ENCODE data around the gene ITLN1.
"Not testable (repeated sequence)": the region's sequence is repeated elsewhere in the genome, so short reads cannot be mapped to it uniquely, and the experiment has no call there.

Gene ITLN1

GRCh38 chr1:160882582-160882981, 2.4 kb downstream of the ITLN1 start:
- no peak for FAIRE-seq

- FAIRE-seq = not testable (repeated sequence)
These were observed 3.7 kb downstream of the ITLN1 start for GRCh38 chr1:160881264-160881663.

GRCh38 chr1:160880216-160880615, 4.8 kb downstream of the ITLN1 start:
- FAIRE-seq = no peak

GRCh38 chr1:160879056-160879455, 5.9 kb downstream of the ITLN1 start:
- no peak for FAIRE-seq

DNA sequence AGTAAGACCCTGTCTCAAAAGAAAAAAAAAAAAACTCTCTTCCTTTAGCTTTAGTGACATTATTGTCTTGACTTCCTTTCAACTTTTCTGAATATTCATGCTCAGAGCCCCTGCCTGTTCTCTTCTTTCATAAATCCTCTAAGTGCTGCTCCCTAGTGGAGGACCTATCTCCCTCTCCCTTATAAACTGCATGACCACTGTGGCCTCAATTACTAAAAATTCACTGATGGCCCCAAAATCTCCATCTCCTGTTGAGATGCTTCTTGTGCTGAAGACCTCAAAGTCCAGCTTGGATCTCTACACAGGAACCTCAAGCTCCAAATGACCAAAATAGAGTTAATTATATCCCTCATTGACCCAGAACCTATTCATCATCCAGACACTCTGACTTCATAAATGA, 7.8 kb downstream of the ITLN1 start:
- no peak for FAIRE-seq

GRCh38 chr1:160876311-160876710, 8.7 kb downstream of the ITLN1 start:
- FAIRE-seq = no peak

DNA sequence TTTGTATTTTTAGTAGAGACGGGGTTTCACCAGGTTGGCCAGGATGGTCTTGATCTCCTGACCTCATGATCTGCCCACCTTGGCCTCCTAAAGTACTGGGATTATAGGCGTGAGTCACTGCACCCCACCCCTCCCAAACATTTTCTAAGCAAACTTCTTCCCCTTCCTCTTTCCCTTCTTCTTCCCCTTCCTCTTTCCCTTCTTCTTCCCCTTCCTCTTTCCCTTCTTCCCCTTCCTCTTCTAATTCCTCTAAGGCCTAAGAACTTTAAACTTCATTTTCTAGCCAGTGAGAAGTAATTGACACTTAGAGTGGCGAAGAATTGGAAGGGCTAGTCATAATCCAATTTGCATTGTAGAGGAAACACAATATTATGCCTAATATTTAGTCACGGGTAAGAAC, 9.4 kb downstream of the ITLN1 start:
- not testable (repeated sequence) for FAIRE-seq

DNA sequence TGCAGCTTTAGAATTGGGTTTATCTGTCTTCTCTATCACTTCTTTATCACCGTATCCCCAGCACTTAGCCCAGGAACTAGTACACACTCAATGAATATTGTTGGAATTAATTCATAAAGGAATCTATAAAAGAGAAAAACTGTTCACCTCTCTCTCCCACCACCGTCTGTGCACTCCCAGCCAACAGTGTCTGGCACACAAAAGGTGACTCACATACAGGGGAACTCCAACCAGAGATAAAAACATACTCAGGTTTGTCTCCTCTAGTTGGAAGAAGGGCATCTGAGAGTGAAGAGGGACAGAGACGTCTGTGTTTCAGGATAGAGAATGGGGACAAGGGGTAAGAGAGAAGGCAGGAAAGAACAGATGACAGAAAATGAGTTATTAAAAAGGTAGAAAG, 10.0 kb downstream of the ITLN1 start:
- no peak for FAIRE-seq

- no peak for FAIRE-seq
These were observed 16.8 kb downstream of the ITLN1 start for GRCh38 chr1:160868141-160868540.

GRCh38 chr1:160867651-160868050, 17.3 kb downstream of the ITLN1 start:
- FAIRE-seq = not testable (repeated sequence)

GRCh38 chr1:160866695-160867260, 18.2 kb downstream of the ITLN1 start:
- FAIRE-seq = no peak

- FAIRE-seq = no peak
These were observed 18.8 kb downstream of the ITLN1 start for GRCh38 chr1:160866001-160866694.

GRCh38 chr1:160865337-160865736, 19.6 kb downstream of the ITLN1 start:
- no peak for FAIRE-seq

DNA sequence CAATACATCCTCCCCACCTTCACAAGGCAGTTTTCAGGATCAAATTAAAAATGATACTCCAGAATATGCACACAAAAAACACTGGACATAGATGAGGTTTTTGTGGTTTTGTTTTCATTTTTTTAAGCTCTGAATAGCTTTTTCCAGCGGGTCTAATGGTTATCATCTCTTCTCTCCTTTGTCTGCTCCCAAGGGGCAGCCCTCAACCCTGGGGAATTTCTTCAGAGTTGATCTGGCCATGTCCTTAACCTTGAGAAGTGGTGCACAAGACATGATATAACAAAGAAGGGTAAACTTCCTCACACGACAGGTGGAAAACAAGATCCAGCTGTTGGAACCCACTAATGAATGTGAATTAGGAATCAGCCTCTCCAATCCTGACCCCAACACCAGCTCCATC, 20.8 kb downstream of the ITLN1 start:
- FAIRE-seq = no peak

GRCh38 chr1:160863774-160864131, 21.2 kb downstream of the ITLN1 start:
- FAIRE-seq = no peak

- FAIRE-seq = no peak
These were observed 21.8 kb downstream of the ITLN1 start for GRCh38 chr1:160863061-160863773.

GRCh38 chr1:160862203-160863060, 22.5 kb downstream of the ITLN1 start, which contains the start of gene CD244:
Gene CD244, minus strand, starts transcription at chr1:160862887. Its CDS starts 210 bp downstream, at chr1:160862677.
- FAIRE-seq = no peak

DNA sequence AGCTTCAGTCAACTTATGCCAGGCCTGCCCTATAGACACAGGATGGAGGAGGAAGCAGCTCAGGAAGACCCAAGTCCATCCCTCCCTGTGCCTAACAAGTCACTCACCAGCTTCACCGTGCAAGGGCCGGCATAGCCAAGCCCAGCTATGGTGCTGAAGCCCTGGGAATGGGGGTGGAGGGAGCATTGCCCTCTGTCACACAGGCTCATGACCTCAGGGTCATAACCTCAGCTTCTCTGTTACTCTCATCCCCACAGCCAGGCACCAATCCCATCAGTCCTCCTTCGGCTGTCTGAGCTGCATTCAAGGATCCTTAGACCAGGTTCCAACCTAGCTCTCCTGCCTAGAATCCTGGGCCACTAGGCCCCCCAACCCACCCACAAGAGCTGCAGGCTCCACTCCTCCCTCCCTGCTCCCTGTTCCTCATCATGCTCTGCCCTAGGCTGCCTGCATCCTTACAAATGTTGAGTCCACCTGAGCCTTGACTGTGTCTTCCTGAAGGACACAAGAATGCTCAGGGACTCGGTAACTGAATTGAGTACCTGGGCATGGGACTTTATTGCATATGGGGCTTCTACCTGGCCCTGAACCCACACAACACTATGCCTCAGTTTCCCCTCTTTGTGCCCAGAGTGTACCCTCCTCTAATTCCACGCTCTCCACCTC, 24.0 kb downstream of the ITLN1 start:
- no peak for FAIRE-seq

DNA sequence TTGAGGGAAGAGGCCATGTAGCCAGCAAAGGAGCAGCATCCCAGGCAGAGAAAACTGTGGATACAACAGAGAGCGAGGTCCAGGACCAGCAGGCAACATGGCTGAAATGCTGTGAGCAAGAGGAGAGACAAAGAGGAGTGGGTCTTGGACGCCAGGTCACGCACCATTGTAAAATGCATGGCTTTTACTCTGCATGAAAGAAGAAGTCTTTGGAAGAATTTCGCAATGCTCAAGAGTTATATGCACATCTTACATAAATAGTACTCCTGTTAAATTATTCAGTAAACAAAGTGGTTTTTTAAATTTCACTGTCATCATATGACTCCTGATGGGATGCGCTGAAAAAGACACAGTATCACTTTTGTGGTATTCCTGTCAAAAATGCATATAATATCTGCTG, 25.8 kb downstream of the ITLN1 start:
- FAIRE-seq = no peak

DNA sequence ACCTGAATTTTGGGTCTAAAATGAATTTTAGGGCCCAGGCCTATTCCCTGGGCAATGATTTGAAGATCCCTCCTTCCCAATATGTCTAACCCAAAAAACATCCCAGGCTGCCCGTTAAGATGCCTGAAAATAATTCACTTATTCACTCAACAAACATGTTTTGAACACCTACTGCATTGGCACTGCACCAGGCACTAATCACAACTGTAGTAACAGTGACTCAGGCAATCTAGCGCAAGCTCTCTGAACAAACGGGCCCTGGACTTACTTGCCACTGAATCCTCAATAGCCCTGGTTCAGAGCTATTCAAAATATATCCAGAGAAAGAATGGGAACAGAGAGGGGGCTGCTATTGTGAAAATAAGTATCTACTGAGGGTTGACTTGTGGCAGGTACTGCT, 26.5 kb downstream of the ITLN1 start:
- FAIRE-seq = no peak

DNA sequence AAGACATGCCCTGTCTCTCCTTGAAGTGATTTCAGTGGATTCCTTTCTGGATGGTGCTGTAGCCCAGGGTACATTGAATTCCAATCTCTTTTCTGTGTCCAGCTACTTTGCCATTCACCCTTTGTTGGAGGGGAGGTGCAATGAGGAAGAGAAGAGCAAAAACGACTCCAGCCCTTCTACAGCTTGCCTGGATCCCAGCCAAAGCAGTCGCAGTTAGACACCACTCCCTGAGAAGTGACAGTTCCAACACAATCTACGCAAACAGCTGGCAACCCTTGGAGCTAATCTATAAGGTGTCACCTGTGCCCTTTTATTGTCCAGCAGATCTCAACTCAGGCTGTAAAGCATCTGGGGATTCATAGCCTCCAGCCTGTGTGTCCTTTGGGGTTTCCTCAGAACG, 26.9 kb downstream of the ITLN1 start:
- FAIRE-seq = no peak

GRCh38 chr1:160855181-160855981, 29.6 kb downstream of the ITLN1 start:
- FAIRE-seq = no peak
